SU-DHL-6 (cell line): ENCODE results near the gene POLR2H.

Experiments used
- H2AFZ ChIP-seq: fragments of 200-600 bp; sonication (generic); 2 replicates; pipeline ENCODE4 v1.6.1; 2014; ENCODE audit warnings: low read depth, mild to moderate bottlenecking, moderate library complexity, mixed read lengths, antibody characterized with exemption, low read length; ENCODE audit not compliant: severe bottlenecking
- H3F3A ChIP-seq: fragments of 200-600 bp; shearing (Covaris generic); 2 replicates; pipeline ENCODE4 v1.6.0; 2016; ENCODE audit warnings: antibody characterized with exemption, mild to moderate bottlenecking; ENCODE audit not compliant: insufficient read depth
- H3K27ac ChIP-seq: fragments of 200-600 bp; sonication (generic); 2 replicates; pipeline ENCODE4 v1.5.1; 2016; ENCODE audit warnings: low read depth, mild to moderate bottlenecking, low read length, moderate library complexity, mixed read lengths
- H3K27me3 ChIP-seq: fragments of 200-600 bp; sonication (generic), shearing (Covaris generic); 2 replicates; pipeline ENCODE4 v1.6.0; 2014; ENCODE audit warnings: mild to moderate bottlenecking, low read length
- H3K36me3 ChIP-seq: fragments of 200-600 bp; sonication (generic); 2 replicates; pipeline ENCODE4 v1.6.1; 2014; ENCODE audit warnings: mild to moderate bottlenecking, low read length, mixed read lengths
- H3K4me2 ChIP-seq: fragments of 300-600, 200-600 bp; shearing (Covaris generic), sonication (generic); 2 replicates; pipeline ENCODE4 v1.6.0; 2014; ENCODE audit warnings: low read length, low read depth, mild to moderate bottlenecking; ENCODE audit not compliant: poor library complexity, severe bottlenecking
- H3K4me3 ChIP-seq: fragments of 200-600 bp; sonication (generic); 2 replicates; pipeline ENCODE4 v1.5.1; 2014; ENCODE audit warnings: antibody characterized with exemption, low read length, mild to moderate bottlenecking, mixed read lengths; ENCODE audit not compliant: insufficient read depth, poor library complexity, severe bottlenecking
- H3K79me2 ChIP-seq: fragments of 200-600 bp; sonication (generic); 2 replicates; pipeline ENCODE4 v1.6.1; 2014; ENCODE audit warnings: mild to moderate bottlenecking, low read length, moderate library complexity; ENCODE audit not compliant: insufficient read depth
- H3K9ac ChIP-seq: fragments of 200-600 bp; sonication (generic); 2 replicates; pipeline ENCODE4 v1.7.0; 2014; ENCODE audit warnings: mild to moderate bottlenecking, low read length
- H3K9me2 ChIP-seq: fragments of 200-600 bp; sonication (generic); replicated peaks from 2 replicates; pipeline ENCODE4 v1.6.1; 2014; ENCODE audit warnings: low read length; ENCODE audit not compliant: insufficient read depth
- H3K9me3 ChIP-seq: fragments of 200-600 bp; sonication (generic); 2 replicates; pipeline ENCODE4 v1.6.1; 2014; ENCODE audit warnings: low read length, mixed read lengths; ENCODE audit not compliant: insufficient read depth
- H4K20me1 ChIP-seq: fragments of 200-600 bp; sonication (generic); 2 replicates; pipeline ENCODE4 v1.6.1; 2014; ENCODE audit warnings: low read depth, mild to moderate bottlenecking, antibody characterized with exemption, low read length, moderate library complexity, mixed read lengths
- CTCF ChIP-seq: fragments of 200-600 bp; sonication (generic); IDR thresholded peaks from one replicate; pipeline ENCODE4 v1.5.1; 2017; ENCODE audit warnings: antibody characterized with exemption, mild to moderate bottlenecking, low read length, moderate library complexity; ENCODE audit not compliant: insufficient read depth, poor library complexity, severe bottlenecking
- EZH2phosphoT487 ChIP-seq: fragments of 200-600 bp; sonication (generic), shearing (Covaris generic); conservative IDR thresholded peaks from 2 replicates; pipeline ENCODE4 v1.6.1; 2018; ENCODE audit warnings: mild to moderate bottlenecking, antibody characterized with exemption, low read length, moderate library complexity, mixed read lengths

Gene POLR2H

GRCh38 chr3:184417619-184418327 lies 56.3 kb downstream of the POLR2H start:
- Histone ChIP-seq H2AFZ (no peak overlapping the region), H3K27ac (no peak overlapping the region)
- TF ChIP-seq EZH2phosphoT487 (no peak), CTCF (peak; percentile 68)

More at GRCh38 chr3:184417619-184418327, 56.3 kb downstream of the POLR2H start:
- Histone ChIP-seq H3K4me2 (no peak overlapping the region), H3K79me2 (no peaks in the 10 kb centered on the region), H3K9me2 (no peaks in the 10 kb centered on the region), H3F3A (no peaks in the 10 kb centered on the region), H3K9ac (no peak overlapping the region), H3K9me3 (no peaks in the 10 kb centered on the region), H4K20me1 (no peaks in the 10 kb centered on the region), H3K27me3 (no peaks in the 10 kb centered on the region), H3K4me3 (no peak overlapping the region), H3K36me3 (no peaks in the 10 kb centered on the region)
